WTC11 (cell line): ENCODE data around the gene PACS1.

Experiments
- CBFB ChIP-seq: sonication (generic); formaldehyde crosslinking; IDR thresholded peaks from 2 replicates; pipeline ENCODE4 v1.8.1; 2022; ENCODE audit warnings: mild to moderate bottlenecking, low read depth, missing genetic modification reagents
- CTCF ChIP-seq: fragments of 200-600 bp; IDR thresholded peaks from 2 replicates; pipeline ENCODE4 v1.8.0; 2022; ENCODE audit warnings: antibody characterized with exemption
- E2F1 ChIP-seq: sonication (generic); formaldehyde crosslinking; IDR thresholded peaks from 2 replicates; pipeline ENCODE4 v1.8.0; 2022; ENCODE audit warnings: mild to moderate bottlenecking, missing genetic modification reagents
- E2F5 ChIP-seq: sonication (generic); formaldehyde crosslinking; IDR thresholded peaks from 2 replicates; pipeline ENCODE4 v1.8.1; 2022; ENCODE audit warnings: mild to moderate bottlenecking, moderate library complexity, missing genetic modification reagents
- ELF4 ChIP-seq: sonication (generic); formaldehyde crosslinking; IDR thresholded peaks from 2 replicates; pipeline ENCODE4 v1.8.1; 2022; ENCODE audit warnings: low read depth, mild to moderate bottlenecking, moderate library complexity, missing genetic modification reagents
- ETV6 ChIP-seq: sonication (generic); formaldehyde crosslinking; IDR thresholded peaks from 2 replicates; pipeline ENCODE4 v1.8.1; 2022; ENCODE audit warnings: mild to moderate bottlenecking, missing genetic modification reagents
- FOXK1 ChIP-seq: sonication (generic); formaldehyde crosslinking; IDR thresholded peaks from 2 replicates; pipeline ENCODE4 v1.8.0; 2022; ENCODE audit warnings: mild to moderate bottlenecking, moderate library complexity, missing genetic modification reagents
- MAX ChIP-seq: sonication (generic); formaldehyde crosslinking; IDR thresholded peaks from 2 replicates; pipeline ENCODE4 v1.8.0; 2022; ENCODE audit warnings: mild to moderate bottlenecking, missing genetic modification reagents
- PRDM15 ChIP-seq: sonication (generic); formaldehyde crosslinking; IDR thresholded peaks from 2 replicates; pipeline ENCODE4 v1.8.0; 2022; ENCODE audit warnings: missing genetic modification reagents
- TCF7 ChIP-seq: sonication (generic); formaldehyde crosslinking; IDR thresholded peaks from 2 replicates; pipeline ENCODE4 v1.8.0; 2022; ENCODE audit warnings: mild to moderate bottlenecking, low read depth, missing genetic modification reagents, moderate library complexity
- USF2 ChIP-seq: sonication (generic); formaldehyde crosslinking; IDR thresholded peaks from 2 replicates; pipeline ENCODE4 v1.8.1; 2023; ENCODE audit warnings: mild to moderate bottlenecking, missing genetic modification reagents, moderate library complexity
- ZNF263 ChIP-seq: sonication (generic); formaldehyde crosslinking; IDR thresholded peaks from 2 replicates; pipeline ENCODE4 v1.8.1; 2022; ENCODE audit warnings: low read depth, mild to moderate bottlenecking, moderate library complexity, missing genetic modification reagents

GRCh38 chr11:66022401-66023185 lies 47.5 kb upstream of the PACS1 start:
- TF ChIP-seq MAX (CRISPR knock-in tag): no peak
- TF ChIP-seq CBFB (CRISPR knock-in tag): no peak
- peak; percentile 95 for TF ChIP-seq CTCF
- no peak for TF ChIP-seq USF2
- TF ChIP-seq ZNF263 (CRISPR knock-in tag): no peak
- TF ChIP-seq FOXK1 (CRISPR knock-in tag): no peak
- TF ChIP-seq E2F5 (CRISPR knock-in tag): no peak
- no peak for TF ChIP-seq ETV6 (CRISPR knock-in tag)
- TF ChIP-seq E2F1: no peak
- TF ChIP-seq PRDM15 (CRISPR knock-in tag): no peak
- no peak for TF ChIP-seq ELF4 (CRISPR knock-in tag)
- no peak for TF ChIP-seq TCF7 (CRISPR knock-in tag)
